ENCODE data around the gene GPATCH8. TPM values are rescaled to one million over a fixed set of nuclear protein-coding genes. Genes with fewer than 3 reads are reported as not detected.

Gene GPATCH8
- total and polyA plus RNA-seq, 4 donors, result 36.0 to 42.0 (median 36.9) TPM

Small RNAs within 50 kb of the gene (small RNA-seq; reads per million reads assigned to genes)
- gene RN7SL258P (ENCODE audit: low replicate concordance), result not detected

Other genes starting within 250 kb of the GPATCH8 start
- gene SLC4A1, start 235.3 kb downstream of the GPATCH8 start, total RNA-seq, result 10 to 100 TPM; 13.7 to 34.6 TPM
- gene SLC4A1, start 235.3 kb downstream of the GPATCH8 start, polyA plus RNA-seq (ENCODE audit: insufficient read length in 2 of 2), result 1 to 10 TPM; 3.9 to 4.1 TPM
- gene RUNDC3A, start 194.8 kb downstream of the GPATCH8 start, total RNA-seq, result 10 to 100 TPM; 44.0 to 54.4 TPM
- 100 to 1,000 TPM; 169 to 173 TPM for gene RUNDC3A, start 194.8 kb downstream of the GPATCH8 start, polyA plus RNA-seq (ENCODE audit: insufficient read length in 2 of 2)
- gene SLC25A39, start 178.6 kb downstream of the GPATCH8 start, total RNA-seq, result 10 to 100 TPM; 59.9 to 84.8 TPM
- 100 to 1,000 TPM; 120 to 128 TPM for gene SLC25A39, start 178.6 kb downstream of the GPATCH8 start, polyA plus RNA-seq (ENCODE audit: insufficient read length in 2 of 2)
- gene GRN, start 158.1 kb downstream of the GPATCH8 start, total RNA-seq, result 100 to 1,000 TPM; 106 to 146 TPM
- gene GRN, start 158.1 kb downstream of the GPATCH8 start, polyA plus RNA-seq (ENCODE audit: insufficient read length in 2 of 2), result 100 to 1,000 TPM; 119 to 146 TPM
- gene FAM171A2, start 139.6 kb downstream of the GPATCH8 start, total RNA-seq, result 10 to 100 TPM; 12.1 to 41.6 TPM
- gene FAM171A2, start 139.6 kb downstream of the GPATCH8 start, polyA plus RNA-seq (ENCODE audit: insufficient read length in 2 of 2), result 100 to 1,000 TPM; 110 to 120 TPM
- gene ITGA2B, start 113.8 kb downstream of the GPATCH8 start, total RNA-seq, result 1 to 10 TPM; 5.4 to 5.6 TPM
- 10 to 100 TPM in 1 of 2 donors, 1 to 10 TPM in 1; 3.9 to 10.2 TPM for gene ITGA2B, start 113.8 kb downstream of the GPATCH8 start, polyA plus RNA-seq (ENCODE audit: insufficient read length in 2 of 2)
- 10 to 100 TPM in 1 of 2 donors, 1 to 10 TPM in 1; 7.4 to 18.3 TPM for gene FZD2, start 54.1 kb upstream of the GPATCH8 start, total RNA-seq
- gene FZD2, start 54.1 kb upstream of the GPATCH8 start, polyA plus RNA-seq (ENCODE audit: insufficient read length in 2 of 2), result 10 to 100 TPM; 10.4 to 15.5 TPM
- gene MEIOC, start 153.1 kb upstream of the GPATCH8 start, total RNA-seq, result under 1 TPM; 0.22 to 0.50 TPM
- gene MEIOC, start 153.1 kb upstream of the GPATCH8 start, polyA plus RNA-seq (ENCODE audit: insufficient read length in 2 of 2), result 1 to 10 TPM; 1.9 to 2.1 TPM
- 10 to 100 TPM; 36.4 to 38.1 TPM for gene CCDC43, start 186.4 kb upstream of the GPATCH8 start, total RNA-seq
- gene CCDC43, start 186.4 kb upstream of the GPATCH8 start, polyA plus RNA-seq (ENCODE audit: insufficient read length in 2 of 2), result 10 to 100 TPM; 27.0 to 32.1 TPM
- gene DBF4B, start 205.3 kb upstream of the GPATCH8 start, total RNA-seq, result 1 to 10 TPM; 5.4 to 9.4 TPM
- gene DBF4B, start 205.3 kb upstream of the GPATCH8 start, polyA plus RNA-seq (ENCODE audit: insufficient read length in 2 of 2), result 10 to 100 TPM; 15.5 to 25.6 TPM

All from spinal cord (tissue), 4 donors.